HG03457 (cell line): Measurements from ENCODE around the gene HOPX.
"Not testable (repeated sequence)": the region's sequence is repeated elsewhere in the genome, so short reads cannot be mapped to it uniquely, and the experiment has no call there.

Source experiments
- ATAC-seq: cut with Tn5 transposase; IDR thresholded peaks from one replicate; pipeline ENCODE4 v1.9.1; 2021; ENCODE audit warnings: moderate number of reproducible peaks; ENCODE audit not compliant: unreplicated experiment

Gene HOPX

GRCh38 chr4:56655627-56656345 lies 25.3 kb downstream of the HOPX start:
- ATAC-seq, result no peak

- ATAC-seq, result no peak
These were observed 25.9 kb downstream of the HOPX start for GRCh38 chr4:56655209-56655626.

- no peak for ATAC-seq
These were observed 26.9 kb downstream of the HOPX start for GRCh38 chr4:56654238-56654632.

DNA sequence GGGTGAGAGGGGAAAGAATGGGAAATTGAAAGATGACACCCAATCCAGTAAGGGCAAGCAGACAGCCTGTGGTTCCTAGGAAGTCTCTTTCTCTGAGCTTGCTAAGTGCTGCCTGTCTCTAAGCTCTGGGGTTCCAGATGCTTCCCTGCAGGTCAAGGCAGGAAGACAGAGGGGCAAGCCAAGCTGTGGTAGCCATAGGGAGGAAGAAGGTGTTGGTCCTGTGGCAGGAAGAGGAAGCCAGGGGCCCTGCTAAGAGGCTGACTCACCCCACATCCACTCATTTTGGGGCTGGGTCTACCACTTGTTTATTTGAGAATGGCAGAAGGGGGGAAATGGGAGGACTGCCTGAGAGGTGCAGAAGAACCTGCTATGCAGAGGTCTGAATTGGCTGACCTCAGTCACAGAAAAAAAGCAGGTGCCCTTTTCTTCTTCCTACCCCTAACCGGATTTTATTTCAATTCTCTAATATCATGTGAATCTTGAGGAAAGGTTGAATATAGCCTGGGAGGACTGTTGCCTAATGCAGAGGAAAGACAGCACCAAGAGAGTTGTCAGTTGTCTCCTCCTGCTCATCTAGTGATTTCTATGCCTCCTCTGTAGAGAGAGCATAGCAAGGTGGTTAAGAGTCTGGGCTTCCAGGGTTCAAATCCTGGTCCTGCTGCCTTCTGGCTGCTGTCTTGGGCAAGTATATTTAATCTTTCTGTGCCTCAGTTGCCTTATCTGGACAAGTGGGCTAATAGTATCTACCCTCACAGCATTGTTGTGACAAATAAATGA lies 27.4 kb downstream of the HOPX start:
- no peak for ATAC-seq

DNA sequence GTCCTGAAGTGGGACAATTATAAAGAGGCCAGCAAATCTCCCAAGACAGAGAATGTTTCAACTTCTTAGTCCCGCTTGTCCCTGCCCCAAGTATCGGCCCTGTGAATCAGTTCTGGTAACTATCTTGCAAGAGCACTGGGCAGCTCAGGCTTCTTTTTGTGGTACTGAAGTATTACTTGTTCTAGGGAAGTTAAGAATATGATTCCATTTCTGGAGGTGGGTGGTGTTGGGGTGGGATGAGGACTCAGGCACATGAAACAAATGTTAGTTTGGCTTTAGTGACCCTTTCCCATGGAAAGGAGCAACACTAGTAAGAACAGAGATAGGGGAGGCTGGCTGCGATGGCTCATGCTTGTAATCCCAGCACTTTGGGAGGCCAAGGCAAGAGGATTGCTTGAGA lies 28.9 kb downstream of the HOPX start:
- ATAC-seq, result no peak

GRCh38 chr4:56651056-56651350 lies 30.1 kb downstream of the HOPX start:
- ATAC-seq, result no peak

GRCh38 chr4:56650262-56651055 lies 30.6 kb downstream of the HOPX start:
- no peak for ATAC-seq

DNA sequence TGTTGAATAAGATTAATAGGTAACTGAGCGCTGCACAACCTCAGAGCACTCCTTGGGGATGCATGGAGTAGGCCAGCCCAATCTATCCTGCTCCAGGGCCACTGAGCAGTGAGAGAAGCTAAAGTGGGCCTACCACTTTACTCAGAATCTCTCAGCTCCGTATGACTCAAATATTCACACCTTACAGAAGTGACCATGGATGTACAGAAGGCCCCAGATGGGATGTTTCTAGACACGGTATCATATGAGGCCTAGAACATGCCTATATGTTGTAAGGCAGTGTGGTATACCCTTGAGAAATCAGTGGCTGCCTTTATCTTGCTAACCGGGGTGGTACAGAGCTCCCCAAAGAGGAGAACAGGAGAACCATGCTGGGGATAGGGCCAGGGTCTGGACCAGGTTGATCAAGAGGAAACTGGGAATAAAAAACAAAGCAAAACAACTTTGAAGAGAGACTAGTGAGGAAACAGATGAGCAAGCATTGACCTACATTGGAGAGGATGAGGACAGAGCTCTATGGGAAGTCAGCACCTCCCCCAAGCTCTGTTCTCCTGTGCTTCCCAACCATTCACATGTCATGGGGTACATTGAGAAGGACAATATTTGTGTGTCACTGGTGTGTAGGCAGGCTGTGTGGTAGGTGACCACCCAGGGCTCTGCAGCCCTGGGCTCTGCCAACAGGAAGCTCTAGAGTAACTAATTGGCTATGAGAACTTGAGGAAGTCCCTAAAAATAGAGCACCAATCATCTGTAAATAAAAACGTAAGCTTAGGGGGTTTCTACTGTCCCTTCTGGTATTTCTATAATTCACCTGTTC lies 31.4 kb downstream of the HOPX start:
- ATAC-seq, result no peak

- no peak for ATAC-seq
These were observed 32.3 kb downstream of the HOPX start for GRCh38 chr4:56648824-56649151.

DNA sequence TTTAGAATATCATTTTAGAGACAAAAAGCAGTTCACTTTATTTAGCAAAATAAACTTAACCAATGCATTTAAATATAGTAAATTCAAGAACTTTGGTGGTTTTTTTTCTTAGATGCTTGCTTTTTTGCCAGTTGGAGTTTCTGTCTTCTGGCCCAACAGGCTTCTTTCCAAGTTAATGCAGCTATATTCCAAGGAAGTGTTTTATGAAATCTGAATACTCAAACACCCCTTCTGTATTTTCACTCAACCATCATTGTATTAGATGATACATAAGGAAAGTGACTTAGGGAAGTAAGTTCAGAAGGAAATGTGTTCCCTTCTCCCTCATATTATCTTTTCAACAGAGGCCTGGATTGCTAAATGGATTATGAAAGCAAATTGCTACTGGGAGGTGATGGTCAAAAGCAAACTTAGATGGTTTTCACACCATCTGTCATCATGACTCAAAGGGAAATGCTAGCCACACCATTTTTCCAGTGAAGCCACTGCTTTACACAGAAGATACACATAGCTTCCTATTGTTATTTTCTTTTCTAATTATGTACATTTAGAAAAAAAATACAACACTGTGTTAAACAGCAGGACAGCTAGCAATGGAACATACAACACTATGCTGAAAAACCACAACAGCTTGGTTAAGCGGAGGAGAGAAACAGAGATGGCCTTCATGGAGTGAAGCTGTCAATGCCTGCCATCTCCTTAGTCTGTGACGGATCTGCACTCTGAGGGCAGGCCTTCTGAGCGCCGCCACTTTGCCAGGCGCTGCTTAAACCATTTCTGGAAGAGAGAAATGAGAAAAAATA lies 32.9 kb downstream of the HOPX start:
- ATAC-seq, result no peak

GRCh38 chr4:56646341-56646740 lies 34.8 kb downstream of the HOPX start:
- ATAC-seq, result no peak

DNA sequence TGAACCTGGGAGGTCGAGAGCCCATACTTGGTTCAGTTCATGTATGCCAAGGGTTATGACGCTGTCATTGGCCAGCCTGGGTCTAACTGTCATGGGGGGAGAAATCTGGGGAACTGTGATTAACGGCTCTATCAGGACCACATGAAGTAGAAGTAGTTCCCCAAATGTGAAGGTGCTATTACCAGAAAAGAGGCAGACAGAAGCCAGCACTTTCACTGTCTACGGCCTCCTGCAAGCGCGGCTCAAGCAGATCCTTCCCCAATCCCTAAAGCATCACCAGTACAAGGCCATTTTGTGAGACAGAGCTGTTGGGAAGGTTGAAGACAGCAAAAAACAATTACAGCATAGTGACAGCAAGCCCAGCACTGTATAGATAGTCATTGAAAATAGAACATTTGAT lies 37.5 kb downstream of the HOPX start:
- ATAC-seq, result no peak

GRCh38 chr4:56641494-56642051 lies 39.5 kb downstream of the HOPX start:
- no peak for ATAC-seq

DNA sequence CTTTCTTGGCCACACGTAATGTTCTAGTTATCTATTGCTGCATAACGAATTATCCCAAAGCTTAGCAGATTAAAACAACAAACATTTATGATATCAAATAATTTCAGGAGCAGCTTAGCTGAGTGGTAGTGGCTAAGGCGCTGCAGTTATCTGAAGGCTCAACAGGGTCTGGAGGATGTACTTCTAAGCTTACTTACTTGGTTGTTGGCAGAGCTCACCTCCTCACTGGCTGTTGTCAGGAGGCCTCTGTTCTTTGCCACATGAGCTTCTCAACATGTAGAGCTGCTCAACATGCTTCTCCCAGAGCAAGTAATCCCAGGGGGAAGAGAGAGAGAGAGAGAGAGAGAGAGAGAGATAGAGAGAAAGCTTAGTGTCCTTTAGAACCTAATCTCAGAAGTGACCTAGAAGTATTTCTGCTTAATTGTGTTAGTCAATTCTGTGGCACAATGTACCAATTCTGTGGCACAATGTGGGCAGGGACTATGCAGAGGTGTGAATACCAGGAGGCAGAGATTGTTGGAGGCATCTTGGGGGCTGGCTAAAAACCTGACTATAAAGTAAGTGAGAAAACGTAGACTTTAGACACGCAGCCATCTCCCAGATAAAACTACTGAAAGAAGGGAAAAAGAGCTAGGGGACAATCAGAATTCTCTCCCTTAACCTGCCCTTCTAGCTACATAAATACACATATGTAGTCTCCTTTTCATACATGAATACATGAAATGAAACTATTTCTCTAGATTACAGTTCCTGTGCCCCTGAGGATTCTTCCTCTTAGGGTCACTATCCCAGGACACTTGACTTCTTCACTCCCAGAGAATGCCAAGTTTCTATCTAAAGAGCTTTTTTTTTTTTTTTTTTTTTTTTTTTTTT lies 40.2 kb downstream of the HOPX start:
- no peak for ATAC-seq

GRCh38 chr4:56637791-56638190 lies 43.3 kb downstream of the HOPX start:
- ATAC-seq, result no peak

DNA sequence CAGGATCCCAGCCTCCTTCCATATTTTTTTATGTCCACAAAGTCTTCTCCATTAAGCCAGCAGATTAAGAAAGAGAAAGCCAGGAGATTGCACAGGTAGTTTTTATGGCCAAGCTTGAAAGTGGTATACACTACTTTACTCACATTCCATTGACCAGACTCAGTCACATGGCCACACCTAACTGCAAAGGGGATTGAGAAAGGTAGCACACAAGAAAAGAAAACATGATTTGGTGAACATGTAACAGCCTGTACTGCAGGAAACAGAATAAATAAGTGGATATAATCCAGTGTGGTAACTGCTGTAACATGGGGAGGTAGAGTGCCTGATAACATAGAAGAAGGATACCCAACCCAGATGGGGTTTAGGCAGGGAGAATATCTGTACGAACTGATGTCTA lies 43.9 kb downstream of the HOPX start:
- ATAC-seq, result no peak

DNA sequence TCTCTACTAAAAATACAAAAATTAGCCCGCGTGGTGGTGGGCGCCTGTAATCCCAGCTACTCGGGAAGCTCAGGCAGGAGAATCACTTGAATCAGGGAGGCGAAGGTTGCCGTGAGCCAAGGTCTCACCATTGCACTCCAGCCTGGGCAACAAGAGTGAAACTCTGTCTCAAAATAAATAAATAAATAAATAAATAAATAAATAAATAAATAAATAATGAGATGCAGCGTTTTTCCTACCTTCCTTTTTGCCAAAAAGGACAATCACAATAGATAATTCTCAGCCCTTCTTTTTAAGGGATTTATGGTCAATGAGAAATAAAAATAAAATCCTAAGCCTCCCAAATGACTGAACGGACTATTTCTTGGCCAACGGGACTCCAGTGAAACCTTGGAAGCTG lies 46.1 kb downstream of the HOPX start:
- ATAC-seq, result not testable (repeated sequence)

DNA sequence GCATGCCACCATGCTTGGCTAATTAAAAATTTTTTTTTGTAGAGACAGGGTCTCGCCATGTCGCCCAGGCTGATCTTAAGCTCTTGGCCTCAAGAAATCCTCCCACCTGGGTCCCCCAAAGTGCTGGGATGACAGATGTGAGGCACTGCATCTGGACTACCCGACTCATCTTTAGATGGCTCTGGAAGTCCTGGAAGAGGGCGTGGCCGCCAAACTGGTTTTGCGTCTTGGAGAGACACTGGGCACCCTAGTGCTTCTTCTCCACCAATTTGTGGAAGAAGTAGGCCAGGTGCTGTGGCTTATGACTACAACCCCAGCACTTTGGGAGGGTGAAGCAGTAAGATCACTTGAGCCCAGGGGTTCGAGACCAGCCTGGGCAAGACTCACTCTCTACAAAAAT lies 47.6 kb downstream of the HOPX start:
- ATAC-seq, result no peak
